T-helper 1 cell (primary cell): ENCODE measurements around the gene ALKBH4.
"Not testable (repeated sequence)": the region's sequence is repeated elsewhere in the genome, so short reads cannot be mapped to it uniquely, and the experiment has no call there.

Experiments
- DNase-seq, 5 donors: peaks; one replicate each; pipeline ENCODE4 v3.0.0-alpha.2; 2012 to 2020

The ALKBH4 gene

GRCh38 chr7:102478314-102479208 is 13.9 kb upstream of the ALKBH4 start, which contains the start of gene POLR2J:
POLR2J (minus strand) TSS chr7:102478922; CDS start chr7:102478860, 62 bp downstream.
- peak; percentile 73 to 86 (median 81) for DNase-seq

- not testable (repeated sequence) for DNase-seq
Observed at GRCh38 chr7:102474736-102475435, 10.2 kb upstream of the ALKBH4 start.

- not testable (repeated sequence) for DNase-seq
Observed at GRCh38 chr7:102474116-102474515, 9.5 kb upstream of the ALKBH4 start.

- peak in 1 of 5 donors; percentile 4 for DNase-seq
Observed at GRCh38 chr7:102473271-102473991, 8.8 kb upstream of the ALKBH4 start.

- peak in 1 of 5 donors; percentile 9 for DNase-seq
Observed at GRCh38 chr7:102472126-102473041, 7.7 kb upstream of the ALKBH4 start.

GRCh38 chr7:102471791-102472125 is 7.1 kb upstream of the ALKBH4 start:
- peak in 1 of 5 donors; percentile 11 for DNase-seq

GRCh38 chr7:102469972-102470825 is 5.5 kb upstream of the ALKBH4 start:
- peak in 1 of 5 donors; percentile 5 for DNase-seq

- peak in 1 of 5 donors; percentile 5 for DNase-seq
Observed at GRCh38 chr7:102469351-102469971, 4.8 kb upstream of the ALKBH4 start.

GRCh38 chr7:102468478-102469350 is 4.1 kb upstream of the ALKBH4 start:
- DNase-seq: peak in 1 of 5 donors; percentile 10

- DNase-seq: no peak
Observed at GRCh38 chr7:102467581-102468477, 3.2 kb upstream of the ALKBH4 start.

GRCh38 chr7:102466097-102466496 is 1.4 kb upstream of the ALKBH4 start:
- no peak for DNase-seq

GRCh38 chr7:102463841-102464576 is 654 bp downstream of the ALKBH4 start:
- no peak for DNase-seq

GRCh38 chr7:102460467-102460866 is 4.2 kb downstream of the ALKBH4 start:
- no peak for DNase-seq

GRCh38 chr7:102459221-102459844 is 5.3 kb downstream of the ALKBH4 start:
- DNase-seq: no peak

GRCh38 chr7:102457352-102457924 is 7.2 kb downstream of the ALKBH4 start:
- DNase-seq: no peak

- DNase-seq: no peak
Observed at GRCh38 chr7:102456327-102456726, 8.3 kb downstream of the ALKBH4 start.

GRCh38 chr7:102455596-102455995 is 9.1 kb downstream of the ALKBH4 start:
- no peak for DNase-seq
